CD14-positive monocyte (primary cell): Measurements from ENCODE around the gene ATP5F1B. TPM values are rescaled to one million over a fixed set of nuclear protein-coding genes. Genes with fewer than 3 reads are reported as not detected.

ENCODE experiments used
- DNase-seq, 3 donors: peaks; one replicate each; pipeline ENCODE4 v3.0.0-alpha.2; 2011 to 2022
- H2AFZ ChIP-seq: 2 replicates; pipeline ENCODE4 v1.6.0; 2012; ENCODE audit warnings: mild to moderate bottlenecking, low read depth, low read length, inconsistent platforms; ENCODE audit not compliant: insufficient read depth, poor library complexity, severe bottlenecking
- H3K27ac ChIP-seq, 2 donors: 1 replicate in 1 of 2; 2 replicates in 1 of 2; pipeline ENCODE4 v1.5.1; 2012 to 2013; ENCODE audit warnings: low read length in 2 of 2, control low read depth in 1 of 2, inconsistent platforms in 1 of 2, low read depth in 1 of 2, mild to moderate bottlenecking in 1 of 2
- H3K27me3 ChIP-seq, 2 donors: one replicate each; pipeline versions ENCODE4 v1.6.0 to v1.6.1; 2011 to 2013; ENCODE audit warnings: low read length in 2 of 2; ENCODE audit not compliant: control insufficient read depth in 2 of 2, insufficient read depth in 2 of 2
- H3K36me3 ChIP-seq, 2 donors: replicated peaks in 1 of 2; 1 replicate in 1 of 2; 2 replicates in 1 of 2; pipeline versions ENCODE4 v1.5.1 to v1.6.1; 2012 to 2013; ENCODE audit warnings: low read length in 2 of 2, control low read depth in 1 of 2, inconsistent platforms in 1 of 2, mild to moderate bottlenecking in 1 of 2; ENCODE audit not compliant: insufficient read depth in 2 of 2, control insufficient read depth in 1 of 2
- H3K4me1 ChIP-seq, 2 donors: 1 replicate in 1 of 2; 2 replicates in 1 of 2; pipeline versions ENCODE4 v1.5.1 to v1.6.1; 2012 to 2013; ENCODE audit warnings: low read length in 2 of 2, control low read depth in 1 of 2, inconsistent platforms in 1 of 2, mild to moderate bottlenecking in 1 of 2, moderate library complexity in 1 of 2; ENCODE audit not compliant: insufficient read depth in 2 of 2, control insufficient read depth in 1 of 2
- H3K4me2 ChIP-seq: replicated peaks from 2 replicates; pipeline ENCODE3; 2012; ENCODE audit warnings: low read length, moderate library complexity, mild to moderate bottlenecking; ENCODE audit not compliant: poor library complexity, severe bottlenecking; ENCODE audit errors: extremely low read depth
- H3K4me3 ChIP-seq, 3 experiments: fragments of 200-600 bp in 1 of 3; sonication (generic) in 1 of 3; replicated peaks in 1 of 3; 1 replicate in 2 of 3; 2 replicates in 1 of 3; pipeline ENCODE4 v1.5.1; 2011 to 2013; ENCODE audit warnings: low read length in 3 of 3, mild to moderate bottlenecking in 3 of 3, control low read depth in 2 of 3, low read depth in 2 of 3, inconsistent platforms in 1 of 3, moderate library complexity in 1 of 3
- H3K79me2 ChIP-seq: 2 replicates; pipeline ENCODE4 v1.6.0; 2012; ENCODE audit warnings: mild to moderate bottlenecking, control low read depth, inconsistent platforms, low read length, moderate library complexity; ENCODE audit not compliant: insufficient read depth
- H3K9ac ChIP-seq: 2 replicates; pipeline ENCODE4 v1.6.0; 2017; ENCODE audit warnings: low read length, mild to moderate bottlenecking; ENCODE audit not compliant: insufficient read depth, poor library complexity, severe bottlenecking
- H3K9me3 ChIP-seq, 2 donors: replicated peaks in 1 of 2; 1 replicate in 1 of 2; 2 replicates in 1 of 2; pipeline versions ENCODE4 v1.5.1 to v1.6.1; 2012 to 2013; ENCODE audit warnings: low read length in 2 of 2, control low read depth in 1 of 2; ENCODE audit not compliant: control insufficient read depth in 1 of 2, insufficient read depth in 1 of 2
- H4K20me1 ChIP-seq: 2 replicates; pipeline ENCODE4 v1.6.0; 2012; ENCODE audit warnings: mild to moderate bottlenecking, low read length, control low read depth, moderate library complexity; ENCODE audit not compliant: insufficient read depth
- H3K27ac Mint-ChIP-seq, 7 donors: one replicate each; pipeline ENCODE4 v1.8.0; 2020; ENCODE audit warnings: mild to moderate bottlenecking in 7 of 7, mixed read lengths in 7 of 7, moderate library complexity in 6 of 7, inconsistent platforms in 2 of 7
- H3K27me3 Mint-ChIP-seq, 3 donors: one replicate each; pipeline ENCODE4 v1.8.0; 2021 to 2022; ENCODE audit warnings: low read depth in 3 of 3, mild to moderate bottlenecking in 3 of 3, mixed read lengths in 3 of 3, moderate library complexity in 3 of 3, inconsistent platforms in 1 of 3
- H3K36me3 Mint-ChIP-seq, 2 donors: one replicate each; pipeline ENCODE4 v1.8.0; 2020; ENCODE audit warnings: mixed read lengths in 2 of 2, inconsistent platforms in 1 of 2, mild to moderate bottlenecking in 1 of 2
- H3K4me1 Mint-ChIP-seq: one replicate; pipeline ENCODE4 v1.8.0; 2020; ENCODE audit warnings: mild to moderate bottlenecking, mixed read lengths
- H3K4me3 Mint-ChIP-seq, 2 donors: one replicate each; pipeline ENCODE4 v1.8.0; 2020; ENCODE audit warnings: mild to moderate bottlenecking in 2 of 2, mixed read lengths in 2 of 2, moderate library complexity in 1 of 2
- H3K9me3 Mint-ChIP-seq, 7 donors: one replicate each; pipeline ENCODE4 v1.8.0; 2020 to 2022; ENCODE audit warnings: mixed read lengths in 7 of 7, mild to moderate bottlenecking in 6 of 7, moderate library complexity in 6 of 7, inconsistent platforms in 2 of 7
- WGBS: methylation state at CpG from one replicate; pipeline ENCODE4 v1.1.5; 2013; ENCODE audit warnings: missing lambda C conversion rate; ENCODE audit not compliant: insufficient coverage; 5-methylcytosine and 5-hydroxymethylcytosine counted together
- intact Hi-C, 2 donors: fragments of 100-400 bp; cut with micrococcal nuclease; formaldehyde crosslinking; loops; one replicate each; pipeline versions ENCODE4 v1.15.0 to v1.15.1; 2023
- polyA plus RNA-seq, 3 donors: library from polyadenylated mRNA; depleted of rRNA in 1 of 3; unstranded in 2 of 3; stranded (reverse) in 1 of 3; fragments of 300-500 nt in 2 of 3; fragments of >200 nt in 1 of 3; fragmentation: Illumina TruSeq in 2 of 3; gene quantifications; 1 replicate in 2 of 3; 2 replicates in 1 of 3; pipeline ENCODE4 v1.2.3, GENCODE V29; 2012 to 2021
- TF ChIP-seq, protein P1 (sequence below): fragments of 200-600 bp; IDR thresholded peaks from one replicate; pipeline ENCODE4 v1.8.0; 2022; ENCODE audit warnings: antibody characterized with exemption, mild to moderate bottlenecking

Gene ATP5F1B
- polyA plus RNA-seq, 3 donors = 554 to 1,093 (median 1,038) TPM

DNA sequence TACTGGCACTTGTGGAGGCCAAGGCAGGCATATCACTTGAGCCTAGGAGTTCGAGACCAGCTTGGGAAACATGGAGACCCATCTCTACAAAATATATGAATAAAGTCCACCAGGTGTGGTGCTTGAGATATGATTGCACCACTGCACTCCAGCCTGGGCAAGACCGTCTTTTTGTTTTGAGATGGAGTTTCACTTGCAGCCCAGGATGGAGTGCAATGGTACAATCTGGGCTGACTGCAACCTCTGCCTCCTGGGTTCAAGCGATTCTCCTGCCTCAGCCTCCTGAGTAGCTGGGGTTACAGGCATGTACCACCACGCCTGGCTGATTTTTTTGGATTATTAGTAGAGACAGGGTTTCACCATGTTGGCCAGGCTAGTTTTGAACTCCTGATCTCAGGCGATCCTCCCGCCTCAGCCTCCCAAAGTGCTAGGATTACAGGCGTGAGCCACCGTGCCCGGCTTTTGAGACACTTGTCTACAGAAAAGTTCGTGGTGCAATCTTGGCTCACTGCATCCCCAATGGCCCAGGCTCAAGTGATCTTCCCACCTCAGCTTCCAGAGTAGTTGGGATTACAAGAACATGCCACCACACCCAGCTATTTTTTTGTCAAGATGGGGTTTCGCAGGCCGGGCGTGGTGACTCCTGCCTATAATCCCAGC lies 16.3 kb upstream of the ATP5F1B start:
- Histone ChIP-seq H3K36me3 (peaks cover 34 to 48% of the 10 kb centered on the region in 2 donors), H3K9ac (no peak overlapping the region), H3K4me2 (no peak overlapping the region), H3K4me3 (no peak overlapping the region), H3K27me3 (no peaks in the 10 kb centered on the region), H3K79me2 (peaks cover 22% of the 10 kb centered on the region), H3K9me3 (no peaks in the 10 kb centered on the region), H3K4me1 (no peaks in the 10 kb centered on the region), H3K27ac (no peak overlapping the region), H4K20me1 (peaks cover 31% of the 10 kb centered on the region), H2AFZ (no peak overlapping the region)
- 97% methylated on average over 11 of the region's 13 CpGs for WGBS
- TF ChIP-seq, protein P1, sequence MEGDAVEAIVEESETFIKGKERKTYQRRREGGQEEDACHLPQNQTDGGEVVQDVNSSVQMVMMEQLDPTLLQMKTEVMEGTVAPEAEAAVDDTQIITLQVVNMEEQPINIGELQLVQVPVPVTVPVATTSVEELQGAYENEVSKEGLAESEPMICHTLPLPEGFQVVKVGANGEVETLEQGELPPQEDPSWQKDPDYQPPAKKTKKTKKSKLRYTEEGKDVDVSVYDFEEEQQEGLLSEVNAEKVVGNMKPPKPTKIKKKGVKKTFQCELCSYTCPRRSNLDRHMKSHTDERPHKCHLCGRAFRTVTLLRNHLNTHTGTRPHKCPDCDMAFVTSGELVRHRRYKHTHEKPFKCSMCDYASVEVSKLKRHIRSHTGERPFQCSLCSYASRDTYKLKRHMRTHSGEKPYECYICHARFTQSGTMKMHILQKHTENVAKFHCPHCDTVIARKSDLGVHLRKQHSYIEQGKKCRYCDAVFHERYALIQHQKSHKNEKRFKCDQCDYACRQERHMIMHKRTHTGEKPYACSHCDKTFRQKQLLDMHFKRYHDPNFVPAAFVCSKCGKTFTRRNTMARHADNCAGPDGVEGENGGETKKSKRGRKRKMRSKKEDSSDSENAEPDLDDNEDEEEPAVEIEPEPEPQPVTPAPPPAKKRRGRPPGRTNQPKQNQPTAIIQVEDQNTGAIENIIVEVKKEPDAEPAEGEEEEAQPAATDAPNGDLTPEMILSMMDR = no peak
- H3K27ac Mint-ChIP-seq = peak overlapping the region in 1 of 7 donors; percentile 57
- H3K4me3 Mint-ChIP-seq = no peak overlapping the region
- H3K27me3 Mint-ChIP-seq = no peaks in the 10 kb centered on the region
- peaks cover 38 to 53% of the 10 kb centered on the region in 2 donors for H3K36me3 Mint-ChIP-seq
- DNase-seq = no peak
- no peaks in the 10 kb centered on the region for H3K4me1 Mint-ChIP-seq
- peaks cover 0 to 3% (median 0%) of the 10 kb centered on the region in 7 donors for H3K9me3 Mint-ChIP-seq
- intact Hi-C loops = no loop called here

DNA sequence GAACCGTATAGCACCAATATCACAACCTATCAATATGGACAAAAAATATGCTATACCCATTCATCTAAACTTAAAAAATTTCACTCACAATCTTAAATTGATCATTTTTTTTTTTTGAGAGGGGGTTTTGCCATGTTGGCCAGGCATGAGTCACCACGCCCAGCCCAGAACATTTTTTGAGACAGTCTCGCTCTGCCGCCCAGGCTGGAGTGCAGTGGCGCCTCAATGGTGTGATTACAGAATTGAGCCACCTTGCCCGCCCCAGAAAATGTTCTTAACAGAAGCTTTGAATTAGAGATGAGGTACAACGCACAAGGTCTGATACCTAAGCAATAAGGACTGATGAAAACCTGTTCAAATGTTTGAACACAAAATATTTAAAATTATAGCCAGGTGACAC lies 15.8 kb upstream of the ATP5F1B start:
- no peak overlapping the region for H3K9ac ChIP-seq
- H2AFZ ChIP-seq = no peak overlapping the region
- no peak for DNase-seq
- peaks cover 35 to 47% of the 10 kb centered on the region in 2 donors for H3K36me3 Mint-ChIP-seq
- intact Hi-C loops = no loop called here
- peak overlapping the region in 1 of 7 donors; percentile 31 for H3K27ac Mint-ChIP-seq
- H3K36me3 ChIP-seq = peaks cover 29 to 43% of the 10 kb centered on the region in 2 donors
- H3K4me3 ChIP-seq = no peak overlapping the region
- TF ChIP-seq, protein P1 = no peak
- H3K4me1 Mint-ChIP-seq = no peaks in the 10 kb centered on the region
- peaks cover 16% of the 10 kb centered on the region for H3K79me2 ChIP-seq
- no peaks in the 10 kb centered on the region for H3K9me3 ChIP-seq
- H3K4me1 ChIP-seq = no peaks in the 10 kb centered on the region
- H3K27ac ChIP-seq = no peak overlapping the region
- H3K27me3 Mint-ChIP-seq = peaks cover 0 to 1% (median 0%) of the 10 kb centered on the region in 3 donors
- H3K27me3 ChIP-seq = no peaks in the 10 kb centered on the region
- WGBS = 100% methylated on average over 1 of the region's 7 CpGs
- no peak overlapping the region for H3K4me2 ChIP-seq
- peaks cover 25% of the 10 kb centered on the region for H4K20me1 ChIP-seq
- no peak overlapping the region for H3K4me3 Mint-ChIP-seq
- peaks cover 0 to 5% (median 0%) of the 10 kb centered on the region in 7 donors for H3K9me3 Mint-ChIP-seq
